Breast epithelium (tissue), 4 donors: ENCODE data around the gene MPHOSPH9. TPM values are rescaled to one million over a fixed set of nuclear protein-coding genes. Genes with fewer than 3 reads are reported as not detected.

Experiments used
- DNase-seq, 2 donors: peaks; one replicate each; pipeline ENCODE4 v3.0.0-alpha.2; 2019; ENCODE audit warnings: low spot score in 2 of 2
- H3K27ac ChIP-seq, 2 donors: fragments of 200-600 bp; sonication (generic) in 1 of 2; one replicate each; pipeline ENCODE4 v1.5.1; 2016 to 2019; ENCODE audit warnings: mild to moderate bottlenecking in 1 of 2
- H3K27me3 ChIP-seq, 2 donors: fragments of 200-600 bp; sonication (generic) in 1 of 2; one replicate each; pipeline versions ENCODE4 v1.5.1 to v1.6.0; 2017 to 2019; ENCODE audit warnings: control low read depth in 1 of 2, mild to moderate bottlenecking in 1 of 2
- H3K36me3 ChIP-seq: fragments of 200-600 bp; one replicate; pipeline ENCODE4 v1.5.1; 2019
- H3K4me1 ChIP-seq, 2 donors: fragments of 200-600 bp; sonication (generic); one replicate each; pipeline ENCODE4 v1.5.1; 2016 to 2019; ENCODE audit warnings: control low read depth in 1 of 2
- H3K4me3 ChIP-seq, 3 donors: fragments of 200-600 bp; sonication (generic); 1 replicate in 2 of 3; 2 replicates in 1 of 3; pipeline ENCODE4 v1.5.1; 2016 to 2019; ENCODE audit warnings: mild to moderate bottlenecking in 3 of 3, moderate library complexity in 2 of 3
- H3K9me3 ChIP-seq, 2 donors: fragments of 200-600 bp; sonication (generic) in 1 of 2; one replicate each; pipeline ENCODE4 v1.5.1; 2016 to 2019; ENCODE audit warnings: control low read depth in 1 of 2
- POLR2A ChIP-seq: fragments of 450-650 bp; IDR thresholded peaks from one replicate; pipeline ENCODE4 v1.6.1; 2016; ENCODE audit warnings: antibody characterized with exemption, mild to moderate bottlenecking, moderate library complexity
- POLR2AphosphoS5 ChIP-seq, 3 donors: sonication (generic); formaldehyde crosslinking; IDR thresholded peaks; one replicate each; pipeline ENCODE4 v1.6.1; 2017; ENCODE audit warnings: antibody characterized with exemption in 3 of 3
- intact Hi-C: fragments of 100-400 bp; cut with DNase I; formaldehyde crosslinking; loops from one replicate; pipeline ENCODE4 v1.15.1; 2023; ENCODE audit warnings: low total_unique reads
- total RNA-seq, 3 donors: library from RNA; depleted of rRNA; stranded (reverse); fragments of >200 nt; gene quantifications; one replicate each; pipeline ENCODE4 v1.1.0, GENCODE V29; 2016
- TF ChIP-seq, protein P1 (sequence below), 3 donors: fragments of 450-650 bp; IDR thresholded peaks; one replicate each; pipeline ENCODE4 v1.5.1; 2016 to 2017; ENCODE audit warnings: antibody characterized with exemption in 3 of 3, mild to moderate bottlenecking in 3 of 3, moderate library complexity in 3 of 3

Gene MPHOSPH9, protein sequence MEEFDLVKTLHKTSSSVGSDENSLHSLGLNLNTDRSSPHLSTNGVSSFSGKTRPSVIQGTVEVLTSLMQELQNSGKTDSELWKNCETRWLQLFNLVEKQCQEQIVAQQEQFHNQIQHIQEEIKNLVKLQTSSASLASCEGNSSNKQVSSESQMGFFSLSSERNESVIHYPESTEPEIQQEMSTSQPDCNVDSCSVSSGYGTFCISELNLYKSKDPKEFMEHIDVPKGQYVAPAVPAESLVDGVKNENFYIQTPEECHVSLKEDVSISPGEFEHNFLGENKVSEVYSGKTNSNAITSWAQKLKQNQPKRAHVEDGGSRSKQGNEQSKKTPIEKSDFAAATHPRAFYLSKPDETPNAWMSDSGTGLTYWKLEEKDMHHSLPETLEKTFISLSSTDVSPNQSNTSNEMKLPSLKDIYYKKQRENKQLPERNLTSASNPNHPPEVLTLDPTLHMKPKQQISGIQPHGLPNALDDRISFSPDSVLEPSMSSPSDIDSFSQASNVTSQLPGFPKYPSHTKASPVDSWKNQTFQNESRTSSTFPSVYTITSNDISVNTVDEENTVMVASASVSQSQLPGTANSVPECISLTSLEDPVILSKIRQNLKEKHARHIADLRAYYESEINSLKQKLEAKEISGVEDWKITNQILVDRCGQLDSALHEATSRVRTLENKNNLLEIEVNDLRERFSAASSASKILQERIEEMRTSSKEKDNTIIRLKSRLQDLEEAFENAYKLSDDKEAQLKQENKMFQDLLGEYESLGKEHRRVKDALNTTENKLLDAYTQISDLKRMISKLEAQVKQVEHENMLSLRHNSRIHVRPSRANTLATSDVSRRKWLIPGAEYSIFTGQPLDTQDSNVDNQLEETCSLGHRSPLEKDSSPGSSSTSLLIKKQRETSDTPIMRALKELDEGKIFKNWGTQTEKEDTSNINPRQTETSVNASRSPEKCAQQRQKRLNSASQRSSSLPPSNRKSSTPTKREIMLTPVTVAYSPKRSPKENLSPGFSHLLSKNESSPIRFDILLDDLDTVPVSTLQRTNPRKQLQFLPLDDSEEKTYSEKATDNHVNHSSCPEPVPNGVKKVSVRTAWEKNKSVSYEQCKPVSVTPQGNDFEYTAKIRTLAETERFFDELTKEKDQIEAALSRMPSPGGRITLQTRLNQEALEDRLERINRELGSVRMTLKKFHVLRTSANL
- total RNA-seq, result 10 to 100 TPM; 19.0 to 28.6 (median 21.7) TPM

DNA sequence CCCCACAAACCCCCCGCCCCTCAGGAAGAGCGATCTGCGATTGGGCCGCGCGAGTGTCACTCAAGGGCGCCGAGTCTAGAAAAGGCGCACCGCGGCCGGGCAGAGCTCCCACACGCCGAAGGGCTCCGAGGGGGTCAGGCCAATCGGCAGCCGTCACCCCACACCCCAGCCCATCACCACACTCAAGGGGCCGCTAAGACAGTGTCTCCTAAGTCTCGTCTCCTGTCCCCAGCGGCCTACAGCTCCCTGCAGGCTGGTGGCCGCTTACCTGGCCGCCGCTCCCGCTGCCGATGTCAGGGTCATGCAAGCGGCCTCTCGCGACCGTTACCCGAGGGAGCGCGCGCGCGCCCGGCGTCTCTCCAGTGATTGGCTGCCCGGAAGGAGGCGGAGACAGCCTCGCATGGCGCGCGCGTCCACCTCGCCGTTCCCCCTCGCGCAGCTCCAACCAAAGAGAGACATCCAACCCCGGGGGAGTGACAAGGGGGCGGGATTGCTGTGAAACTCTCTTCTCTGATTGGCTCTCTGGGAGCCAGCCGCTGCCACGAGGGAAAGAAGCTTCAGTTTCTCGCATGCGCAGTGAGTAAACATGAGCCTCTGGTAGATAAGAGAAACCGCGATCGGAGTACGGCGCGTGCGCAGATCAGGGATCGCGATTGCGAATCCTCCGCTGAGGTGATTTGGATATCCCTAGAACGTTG is at the start of gene MPHOSPH9, which contains the start of gene MTRFR:
Gene MPHOSPH9, minus strand, starts transcription at position 335 of the 698 bp plus-strand sequence. CDS start 2,777 bp downstream, outside the sequence.
Gene MTRFR, plus strand, starts transcription at position 630 of the 698 bp plus-strand sequence. CDS start 20,239 bp downstream, outside the sequence.
- Histone ChIP-seq H3K4me3 (peak within 1 kb of the TSS; percentile 68 to 85 (median 85)), H3K27me3 (no peaks in the 10 kb centered on the region), H3K4me1 (peaks cover 0 to 13% of the 10 kb centered on the region in 2 donors), H3K36me3 (no peaks in the 10 kb centered on the region), H3K27ac (peak within 1 kb of the TSS; percentile 83 to 86), H3K9me3 (no peaks in the 10 kb centered on the region)
- peak; percentile 98 to 99 for DNase-seq
- TF ChIP-seq POLR2A, result peak; percentile 80
- peak; percentile 79 to 97 (median 95) for TF ChIP-seq POLR2AphosphoS5 (IDR thresholded peaks at IDR 0.05)
- TF ChIP-seq, protein P1, sequence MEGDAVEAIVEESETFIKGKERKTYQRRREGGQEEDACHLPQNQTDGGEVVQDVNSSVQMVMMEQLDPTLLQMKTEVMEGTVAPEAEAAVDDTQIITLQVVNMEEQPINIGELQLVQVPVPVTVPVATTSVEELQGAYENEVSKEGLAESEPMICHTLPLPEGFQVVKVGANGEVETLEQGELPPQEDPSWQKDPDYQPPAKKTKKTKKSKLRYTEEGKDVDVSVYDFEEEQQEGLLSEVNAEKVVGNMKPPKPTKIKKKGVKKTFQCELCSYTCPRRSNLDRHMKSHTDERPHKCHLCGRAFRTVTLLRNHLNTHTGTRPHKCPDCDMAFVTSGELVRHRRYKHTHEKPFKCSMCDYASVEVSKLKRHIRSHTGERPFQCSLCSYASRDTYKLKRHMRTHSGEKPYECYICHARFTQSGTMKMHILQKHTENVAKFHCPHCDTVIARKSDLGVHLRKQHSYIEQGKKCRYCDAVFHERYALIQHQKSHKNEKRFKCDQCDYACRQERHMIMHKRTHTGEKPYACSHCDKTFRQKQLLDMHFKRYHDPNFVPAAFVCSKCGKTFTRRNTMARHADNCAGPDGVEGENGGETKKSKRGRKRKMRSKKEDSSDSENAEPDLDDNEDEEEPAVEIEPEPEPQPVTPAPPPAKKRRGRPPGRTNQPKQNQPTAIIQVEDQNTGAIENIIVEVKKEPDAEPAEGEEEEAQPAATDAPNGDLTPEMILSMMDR (IDR thresholded peaks at IDR 0.05), result peak in 1 of 3 donors; percentile 11
- intact Hi-C loops, result no loop called here

DNA sequence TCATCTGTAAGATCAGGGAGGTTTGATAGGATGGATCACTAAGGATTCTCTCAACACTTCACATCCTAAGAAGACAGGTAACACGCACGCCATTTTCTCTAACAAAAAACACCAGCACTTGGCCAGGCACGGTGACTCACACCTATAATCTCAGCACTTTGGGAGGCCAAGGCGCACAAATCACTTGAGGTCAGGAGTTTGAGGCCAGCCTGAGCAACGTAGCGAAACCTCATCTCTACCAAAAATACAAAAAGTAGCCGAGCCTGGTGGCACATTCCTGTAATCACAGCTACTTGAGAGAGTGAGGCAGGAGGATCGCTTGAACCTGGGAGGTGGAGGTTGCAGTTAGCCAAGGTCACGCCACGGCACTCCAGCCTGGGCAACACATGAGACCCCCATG is 49.2 kb upstream of the MPHOSPH9 start:
- intact Hi-C loops, result no loop called here
- H3K4me3 ChIP-seq, result no peak overlapping the region
- no peaks in the 10 kb centered on the region for H3K36me3 ChIP-seq
- TF ChIP-seq, protein P1 (IDR thresholded peaks at IDR 0.05), result no peak
- TF ChIP-seq POLR2A (no peak), POLR2AphosphoS5 (IDR thresholded peaks at IDR 0.05) (no peak)
- H3K9me3 ChIP-seq, result no peaks in the 10 kb centered on the region
- DNase-seq, result no peak
- H3K27ac ChIP-seq, result no peak overlapping the region
- H3K4me1 ChIP-seq, result no peaks in the 10 kb centered on the region
- H3K27me3 ChIP-seq, result no peaks in the 10 kb centered on the region

DNA sequence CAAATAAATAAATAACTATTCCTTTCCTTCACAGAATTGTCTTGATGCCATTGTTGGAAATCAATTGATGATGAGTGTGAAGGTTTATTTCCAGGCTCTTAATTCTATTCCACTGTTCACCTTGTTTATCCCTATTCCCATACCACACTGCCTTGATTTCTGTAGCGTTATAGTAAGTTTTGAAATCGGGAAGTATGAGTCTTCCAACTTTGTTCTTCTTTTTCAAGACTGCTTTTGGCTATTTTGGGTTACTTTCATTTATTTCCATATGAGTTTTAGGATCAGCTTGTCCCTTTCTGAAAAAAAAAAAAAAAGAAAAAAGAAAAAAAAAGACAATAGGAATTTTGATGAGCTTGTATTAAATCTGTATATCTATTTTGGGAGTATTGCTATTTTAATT is 48.0 kb upstream of the MPHOSPH9 start:
- Histone ChIP-seq H3K27ac (no peak overlapping the region), H3K4me3 (no peak overlapping the region), H3K4me1 (no peaks in the 10 kb centered on the region), H3K9me3 (no peaks in the 10 kb centered on the region), H3K27me3 (no peaks in the 10 kb centered on the region), H3K36me3 (no peaks in the 10 kb centered on the region)
- TF ChIP-seq POLR2A (no peak), POLR2AphosphoS5 (IDR thresholded peaks at IDR 0.05) (no peak)
- TF ChIP-seq, protein P1 (IDR thresholded peaks at IDR 0.05), result no peak
- intact Hi-C loops, result no loop called here
- DNase-seq, result no peak

DNA sequence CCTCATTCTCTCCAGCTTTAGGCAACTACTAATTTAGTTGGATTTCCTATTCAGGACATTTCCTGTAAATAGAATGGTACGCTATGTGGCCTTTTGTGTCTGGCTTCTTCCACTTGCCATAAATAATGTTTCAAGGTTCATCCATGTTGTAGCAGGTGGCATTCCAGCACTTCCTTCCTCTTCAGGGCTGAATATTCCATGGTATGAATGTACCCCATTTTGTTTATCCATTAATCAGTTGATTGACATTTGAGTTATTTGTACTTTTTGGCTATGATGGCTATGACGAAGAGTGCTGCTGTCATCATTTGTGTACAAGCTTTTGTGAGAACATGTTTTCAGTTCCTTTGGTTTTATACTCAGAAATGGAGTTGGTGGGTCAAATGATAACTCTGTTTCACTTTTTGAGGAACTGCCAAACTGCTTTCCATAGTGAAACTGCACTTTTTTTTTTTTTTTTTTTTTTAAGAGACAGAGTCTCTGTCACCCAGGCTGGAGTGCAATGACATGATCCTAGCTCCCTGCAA is 45.2 kb upstream of the MPHOSPH9 start:
- no peak for DNase-seq
- intact Hi-C loops, result no loop called here
- no peaks in the 10 kb centered on the region for H3K9me3 ChIP-seq
- H3K36me3 ChIP-seq, result no peaks in the 10 kb centered on the region
- TF ChIP-seq POLR2A (no peak), POLR2AphosphoS5 (IDR thresholded peaks at IDR 0.05) (no peak)
- TF ChIP-seq, protein P1 (IDR thresholded peaks at IDR 0.05), result no peak
- H3K27me3 ChIP-seq, result no peaks in the 10 kb centered on the region
- H3K4me1 ChIP-seq, result no peaks in the 10 kb centered on the region
- H3K27ac ChIP-seq, result no peak overlapping the region
- H3K4me3 ChIP-seq, result no peak overlapping the region
